HUES6 (cell line): Measurements from ENCODE around the gene AFF3.
"Not testable (repeated sequence)": the region's sequence is repeated elsewhere in the genome, so short reads cannot be mapped to it uniquely, and the experiment has no call there.

Experiments
- H3K27ac ChIP-seq: 2 replicates; pipeline ENCODE4 v1.7.0; 2013; ENCODE audit warnings: low read depth, mild to moderate bottlenecking, low read length, inconsistent platforms
- H3K27me3 ChIP-seq: 2 replicates; pipeline ENCODE4 v1.6.1; 2013; ENCODE audit warnings: low read length; ENCODE audit not compliant: control insufficient read depth, insufficient read depth
- H3K36me3 ChIP-seq: 2 replicates; pipeline ENCODE4 v1.6.1; 2013; ENCODE audit warnings: low read length; ENCODE audit not compliant: control insufficient read depth, insufficient read depth
- H3K4me1 ChIP-seq: 2 replicates; pipeline ENCODE4 v1.6.1; 2013; ENCODE audit warnings: low read length; ENCODE audit not compliant: control insufficient read depth, insufficient read depth
- H3K4me3 ChIP-seq: 2 replicates; pipeline ENCODE4 v1.5.1; 2013; ENCODE audit warnings: low read depth, low read length
- H3K9ac ChIP-seq: one replicate; pipeline ENCODE4 v1.6.1; 2013; ENCODE audit warnings: mild to moderate bottlenecking, low read length
- H3K9me3 ChIP-seq: 2 replicates; pipeline ENCODE4 v1.6.1; 2013; ENCODE audit warnings: low read depth, low read length; ENCODE audit not compliant: control insufficient read depth, insufficient read depth

Gene AFF3

DNA sequence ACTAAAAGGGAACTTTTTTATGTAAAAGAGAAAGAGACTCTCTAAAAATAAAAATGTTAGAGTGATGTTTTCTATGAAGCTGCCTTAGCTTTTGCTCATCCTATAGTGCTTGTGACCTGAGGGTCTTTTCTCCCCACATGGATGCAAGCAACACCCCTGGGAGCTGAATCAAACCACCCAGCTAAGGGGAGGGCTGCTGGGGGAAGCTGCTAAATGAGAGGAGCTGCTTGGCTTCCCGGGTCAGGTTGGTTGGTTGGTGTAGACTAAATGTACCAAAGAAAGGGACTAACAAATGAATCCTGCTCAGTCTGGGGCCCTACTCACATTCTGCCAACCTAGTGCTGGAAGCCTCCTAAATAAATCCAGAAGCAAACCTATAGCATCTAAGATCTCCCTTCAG, 35.0 kb downstream of the AFF3 start:
- Histone ChIP-seq H3K9ac (no peak overlapping the region), H3K4me3 (no peak overlapping the region), H3K36me3 (no peaks in the 10 kb centered on the region), H3K27ac (no peak overlapping the region), H3K9me3 (no peaks in the 10 kb centered on the region), H3K27me3 (peaks cover 81% of the 10 kb centered on the region), H3K4me1 (peaks cover 13% of the 10 kb centered on the region)

DNA sequence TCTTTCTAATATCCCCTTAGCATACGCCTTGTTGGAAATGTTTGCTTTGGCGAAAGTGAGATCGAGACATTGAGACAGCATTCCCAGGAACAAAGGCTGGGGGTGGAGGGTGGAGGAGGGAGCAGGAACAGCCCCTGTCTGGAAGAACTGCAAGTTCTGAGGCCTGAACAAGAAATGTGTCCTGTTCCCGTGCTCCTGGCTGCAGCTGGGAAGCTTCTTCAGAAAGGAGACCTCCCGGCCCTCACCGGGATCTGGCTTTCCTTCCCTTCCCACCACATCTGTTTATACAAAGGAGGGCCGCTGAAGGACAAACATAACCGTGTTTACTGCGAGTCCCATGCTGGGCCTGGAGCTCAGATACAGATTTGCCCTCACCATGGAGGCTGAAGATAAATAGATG, 35.9 kb downstream of the AFF3 start:
- peak overlapping the region; percentile 64 for H3K4me3 ChIP-seq
- no peaks in the 10 kb centered on the region for H3K9me3 ChIP-seq
- no peak overlapping the region for H3K9ac ChIP-seq
- peaks cover 13% of the 10 kb centered on the region for H3K4me1 ChIP-seq
- H3K36me3 ChIP-seq = no peaks in the 10 kb centered on the region
- H3K27ac ChIP-seq = no peak overlapping the region
- peaks cover 72% of the 10 kb centered on the region for H3K27me3 ChIP-seq

DNA sequence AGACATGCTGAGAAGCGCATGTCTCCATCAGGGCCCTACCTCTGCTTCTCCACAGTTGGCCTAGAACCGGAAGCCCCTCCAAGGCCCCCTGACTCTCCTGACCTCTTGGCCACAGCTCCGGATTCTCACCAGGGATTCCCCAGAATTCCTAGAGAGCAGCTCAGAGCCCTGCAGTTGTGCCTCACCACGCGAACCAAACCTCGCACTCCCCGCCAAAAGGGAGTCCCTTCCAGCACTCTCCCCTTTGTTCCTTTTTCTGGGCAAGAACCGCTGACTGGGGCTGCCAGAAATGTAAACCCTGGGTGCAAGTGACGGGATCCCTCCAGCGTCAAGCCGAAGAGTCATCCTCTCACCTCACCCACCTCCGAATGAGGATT, 36.7 kb downstream of the AFF3 start:
- Histone ChIP-seq H3K36me3 (no peaks in the 10 kb centered on the region), H3K4me1 (peaks cover 13% of the 10 kb centered on the region), H3K9ac (peak overlapping the region; percentile 17), H3K27ac (no peak overlapping the region), H3K9me3 (no peaks in the 10 kb centered on the region), H3K27me3 (peaks cover 68% of the 10 kb centered on the region), H3K4me3 (peak overlapping the region; percentile 64)

DNA sequence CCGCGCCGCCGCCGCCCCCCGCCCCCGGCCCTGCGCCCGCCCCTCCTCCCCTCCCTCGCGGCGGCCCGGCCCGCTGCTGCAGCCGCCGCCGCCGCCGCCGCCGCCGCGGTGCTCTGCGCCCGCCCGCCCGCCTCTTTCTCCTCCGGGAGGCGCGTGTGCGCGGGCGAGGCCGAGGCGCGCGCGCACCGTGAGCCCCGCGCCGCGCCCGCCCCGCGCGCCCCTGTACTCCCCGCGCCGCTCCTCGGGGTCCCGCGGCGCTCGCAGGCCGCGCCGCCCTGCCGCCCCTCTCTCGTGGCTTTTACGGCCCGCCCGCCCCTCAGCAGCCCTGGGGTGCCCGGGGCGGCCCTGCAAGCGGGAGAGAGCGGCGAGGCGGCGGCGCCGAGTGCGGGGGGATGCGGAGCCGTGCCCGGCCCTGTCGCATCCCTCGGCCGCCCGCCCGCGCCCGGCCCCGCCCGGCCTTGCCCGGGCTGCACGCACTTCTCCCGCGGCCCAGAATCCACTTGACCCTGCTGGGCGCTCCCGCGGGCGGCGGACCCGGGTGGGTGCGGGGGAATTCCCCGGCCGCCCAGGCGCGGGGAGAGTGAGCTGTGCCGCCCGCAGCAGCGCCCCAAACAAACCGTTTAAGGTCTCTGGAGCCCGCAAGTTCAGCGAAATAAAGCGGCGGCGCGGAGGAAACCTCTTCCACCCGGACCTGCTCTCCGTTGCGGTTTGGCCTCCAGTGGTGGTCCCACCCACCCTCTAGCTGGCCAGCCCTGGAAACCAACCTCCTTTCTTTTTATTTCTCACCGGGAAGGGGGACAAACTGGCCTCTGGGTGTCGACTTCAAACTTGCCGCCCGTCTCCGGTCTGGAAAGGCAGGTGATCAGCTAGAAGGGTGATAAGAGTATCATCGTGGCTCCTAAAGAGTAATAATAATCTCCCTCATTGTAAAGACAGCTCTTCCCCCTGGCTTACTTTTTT, 37.4 kb downstream of the AFF3 start:
- Histone ChIP-seq H3K4me1 (peaks cover 13% of the 10 kb centered on the region), H3K9ac (peak overlapping the region; percentile 24), H3K4me3 (peak overlapping the region; percentile 64), H3K36me3 (no peaks in the 10 kb centered on the region), H3K27ac (no peak overlapping the region), H3K27me3 (peaks cover 62% of the 10 kb centered on the region), H3K9me3 (no peaks in the 10 kb centered on the region)

DNA sequence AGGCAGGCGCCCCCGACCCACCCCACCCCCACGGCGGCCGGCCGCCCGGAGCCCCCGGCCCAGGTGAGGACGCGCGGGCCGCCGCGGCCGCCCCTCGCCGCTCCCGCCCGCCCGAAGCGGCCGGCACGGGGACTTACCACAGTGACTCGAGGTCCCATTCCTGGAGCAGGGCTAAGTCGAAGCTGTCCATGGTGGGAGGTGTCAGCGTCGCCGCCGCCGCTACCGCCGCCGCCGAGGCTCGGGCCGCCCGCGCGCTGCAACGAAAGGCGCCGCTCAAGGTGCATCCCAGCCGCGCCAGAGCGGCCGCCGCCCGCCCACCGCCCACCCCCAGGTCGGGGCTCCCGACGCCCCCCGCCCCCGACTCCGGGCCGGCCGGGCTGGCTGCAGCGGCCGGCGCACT, 38.1 kb downstream of the AFF3 start:
- peaks cover 55% of the 10 kb centered on the region for H3K27me3 ChIP-seq
- peaks cover 13% of the 10 kb centered on the region for H3K4me1 ChIP-seq
- H3K4me3 ChIP-seq, H3K9me3 ChIP-seq, H3K36me3 ChIP-seq, H3K9ac ChIP-seq, H3K27ac ChIP-seq: not testable (repeated sequence)

DNA sequence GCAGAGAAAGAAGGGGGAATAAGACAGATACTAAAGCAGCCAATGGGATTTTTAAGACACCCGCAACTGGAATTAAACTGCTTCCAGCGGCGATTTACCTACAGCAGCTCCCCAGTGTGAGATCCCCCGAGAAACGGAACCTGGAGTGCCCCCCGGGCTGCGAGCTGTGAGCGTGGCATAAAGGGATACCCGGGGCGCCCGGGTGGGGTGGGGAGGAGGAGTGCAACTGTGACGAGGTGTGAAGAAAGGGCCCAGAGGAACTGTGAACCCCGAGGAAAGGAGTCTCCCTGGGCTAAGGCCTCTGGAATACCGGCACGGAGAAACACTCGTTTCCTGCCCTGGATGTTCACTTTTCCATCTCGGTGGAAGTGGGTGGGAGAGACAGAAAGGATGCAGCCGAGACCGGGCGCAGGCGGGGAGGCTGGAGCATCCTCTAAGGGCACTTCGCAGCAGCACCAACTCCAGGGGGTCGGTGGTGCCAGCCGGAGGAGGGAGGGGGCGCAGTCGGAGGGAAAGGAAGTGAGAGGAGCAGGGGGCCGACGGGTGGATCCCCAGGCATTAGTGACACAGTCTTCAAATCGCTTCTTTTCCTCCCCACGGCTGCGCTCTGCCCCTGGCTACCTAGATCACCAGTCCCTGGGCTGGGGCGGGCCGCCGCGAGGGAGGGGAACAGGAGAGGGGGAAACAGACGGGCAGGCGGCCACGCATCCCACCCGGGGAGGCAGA, 38.7 kb downstream of the AFF3 start:
- H3K4me1 ChIP-seq = peaks cover 13% of the 10 kb centered on the region
- not testable (repeated sequence) for H3K9ac ChIP-seq, H3K27ac ChIP-seq, H3K36me3 ChIP-seq, H3K9me3 ChIP-seq
- H3K4me3 ChIP-seq = peak overlapping the region; percentile 33
- H3K27me3 ChIP-seq = peaks cover 54% of the 10 kb centered on the region

DNA sequence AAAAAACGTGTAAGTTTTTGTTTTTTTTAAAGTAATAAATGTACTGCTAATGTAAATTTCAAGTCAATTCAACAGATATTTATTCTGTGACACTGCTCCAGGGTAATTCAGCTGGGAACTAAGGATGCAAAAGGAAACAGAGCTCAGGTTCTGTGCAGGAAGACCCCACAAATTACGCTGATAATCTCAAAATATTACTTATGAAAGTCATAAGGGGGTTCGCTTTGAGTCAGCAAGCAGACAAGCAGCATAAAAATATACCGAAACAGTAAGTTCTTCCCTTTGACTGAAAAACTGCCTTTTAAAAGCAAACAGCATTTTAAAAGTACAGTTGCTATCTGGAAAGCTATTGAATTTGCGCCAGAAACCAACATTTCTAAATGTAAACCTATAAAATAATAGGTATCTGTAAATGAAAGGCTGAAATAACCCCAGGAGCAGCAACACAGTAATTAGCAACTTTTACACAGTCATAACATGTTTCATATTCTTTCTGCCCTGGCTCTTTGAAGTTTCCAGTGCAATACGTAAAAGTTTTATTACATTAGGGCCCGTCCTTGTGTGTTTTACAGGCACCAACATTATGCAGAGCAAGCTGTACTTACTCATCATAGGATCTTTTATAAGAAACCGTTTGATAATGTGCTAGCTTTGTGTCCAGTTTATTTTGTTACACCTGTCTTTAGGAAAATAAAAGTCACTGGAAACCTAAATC, 39.8 kb downstream of the AFF3 start:
- peaks cover 43% of the 10 kb centered on the region for H3K27me3 ChIP-seq
- H3K4me1 ChIP-seq = peaks cover 13% of the 10 kb centered on the region
- H3K36me3 ChIP-seq, H3K9ac ChIP-seq, H3K27ac ChIP-seq, H3K4me3 ChIP-seq, H3K9me3 ChIP-seq: not testable (repeated sequence)

DNA sequence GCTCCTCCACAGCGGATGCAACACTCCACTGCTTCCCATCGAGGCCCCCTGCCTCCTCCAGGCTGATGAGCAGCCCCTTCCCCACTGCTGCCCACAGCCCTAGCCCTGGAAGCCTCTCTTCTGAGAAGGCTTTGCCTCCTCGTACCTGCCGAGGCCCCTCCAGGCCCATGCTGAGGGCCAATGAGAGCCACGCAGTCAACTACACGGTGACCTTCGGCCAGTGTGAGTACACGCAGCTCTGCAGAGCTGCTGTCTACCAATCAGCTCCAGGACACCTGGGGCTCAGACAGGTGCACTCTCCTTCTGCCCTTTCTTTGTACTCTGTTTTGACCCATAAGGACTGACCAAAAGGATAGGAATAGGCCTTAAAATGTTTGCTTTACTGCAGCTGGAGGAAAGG, 43.5 kb downstream of the AFF3 start:
- H3K27ac ChIP-seq, H3K4me1 ChIP-seq, H3K9me3 ChIP-seq, H3K36me3 ChIP-seq, H3K4me3 ChIP-seq, H3K9ac ChIP-seq: not testable (repeated sequence)
- peaks cover 15% of the 10 kb centered on the region for H3K27me3 ChIP-seq

DNA sequence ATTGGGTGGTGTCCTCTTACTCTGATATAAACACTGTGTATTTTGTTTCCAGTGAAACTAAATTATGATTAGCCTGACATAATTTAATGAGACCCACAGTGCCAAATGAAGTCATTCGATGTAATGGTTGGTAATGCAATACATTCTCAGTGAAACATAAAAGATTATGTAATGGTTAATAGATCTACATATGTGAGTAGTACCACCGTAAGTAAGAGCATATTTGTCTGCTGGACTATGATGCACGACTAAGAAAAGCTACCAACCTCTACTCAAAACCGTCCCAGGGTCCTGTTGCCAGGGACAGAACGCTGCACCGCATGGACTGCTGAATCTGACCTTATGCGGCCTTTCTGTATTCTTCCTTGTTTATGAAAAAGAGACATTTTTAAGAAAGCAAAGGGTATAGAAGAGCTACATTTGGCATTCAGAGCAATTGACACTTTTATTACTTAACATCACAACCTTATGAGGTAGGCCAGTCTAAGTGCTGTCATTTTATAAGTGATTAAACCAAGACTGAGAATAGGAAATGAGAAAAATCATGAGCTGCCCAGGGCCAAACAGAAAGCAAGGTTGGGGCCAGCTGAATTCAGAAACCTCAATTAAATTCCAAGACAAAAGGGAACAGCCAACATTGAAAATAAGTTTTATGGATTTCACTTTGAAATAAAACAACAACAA, 44.6 kb downstream of the AFF3 start:
- not testable (repeated sequence) for H3K4me3 ChIP-seq, H3K36me3 ChIP-seq, H3K27ac ChIP-seq, H3K4me1 ChIP-seq, H3K9me3 ChIP-seq, H3K9ac ChIP-seq, H3K27me3 ChIP-seq

DNA sequence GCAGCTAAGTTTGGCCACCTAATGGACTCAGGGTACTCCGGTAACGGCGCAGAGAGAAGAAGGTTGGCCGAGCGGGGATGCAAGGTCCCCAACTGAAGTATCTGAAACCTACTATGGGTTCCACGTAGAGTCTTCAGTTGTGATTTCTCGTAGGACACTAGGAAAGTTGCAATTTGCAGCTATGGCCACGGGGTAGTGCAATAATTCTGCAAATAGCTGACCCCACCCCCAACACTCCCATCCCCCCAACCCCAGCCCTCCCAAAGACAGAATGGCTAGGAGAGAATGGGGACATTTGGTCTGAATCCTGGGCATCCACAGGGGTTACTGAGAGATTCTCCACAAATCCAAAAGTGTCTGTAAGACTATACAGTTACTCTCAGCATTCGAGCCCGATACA, 46.5 kb downstream of the AFF3 start:
- H3K27ac ChIP-seq, H3K9me3 ChIP-seq, H3K36me3 ChIP-seq, H3K9ac ChIP-seq, H3K27me3 ChIP-seq, H3K4me3 ChIP-seq, H3K4me1 ChIP-seq: not testable (repeated sequence)
